Upper lobe of right lung (tissue), 1 donor: Measurements from ENCODE around the gene REXO5. TPM values are rescaled to one million over a fixed set of nuclear protein-coding genes. Genes with fewer than 3 reads are reported as not detected.

Source experiments
- ATAC-seq: fragments of 200-7000 bp; cut with Tn5 transposase; one replicate; pipeline ENCODE4 v1.9.1; 2020; ENCODE audit warnings: mild to moderate bottlenecking, moderate library complexity
- DNase-seq: peaks from one replicate; pipeline ENCODE4 v3.0.0-alpha.2; 2020
- H3K27ac ChIP-seq: fragments of 200-600 bp; one replicate; pipeline ENCODE4 v1.8.0; 2022
- H3K27me3 ChIP-seq: fragments of 200-600 bp; one replicate; pipeline ENCODE4 v1.8.0; 2022; ENCODE audit warnings: mild to moderate bottlenecking
- H3K36me3 ChIP-seq: fragments of 200-600 bp; one replicate; pipeline ENCODE4 v1.8.0; 2022
- H3K4me1 ChIP-seq: fragments of 200-600 bp; one replicate; pipeline ENCODE4 v1.8.0; 2022
- H3K4me3 ChIP-seq: fragments of 200-600 bp; one replicate; pipeline ENCODE4 v1.8.0; 2022; ENCODE audit warnings: mild to moderate bottlenecking
- H3K9me3 ChIP-seq: fragments of 200-600 bp; one replicate; pipeline ENCODE4 v1.8.0; 2022
- CTCF ChIP-seq: fragments of 200-600 bp; IDR thresholded peaks from one replicate; pipeline ENCODE4 v1.8.0; 2022; ENCODE audit warnings: antibody characterized with exemption
- intact Hi-C: fragments of 100-400 bp; cut with DNase I; formaldehyde crosslinking; loops from one replicate; pipeline ENCODE4 v1.11.0; 2022
- total RNA-seq: library from RNA; stranded (reverse); fragmentation: NEBNext Ultra II Directional; extraction: Animal tissue kit (Norgen Biotek cat#: 25700); gene quantifications from one replicate; pipeline ENCODE4 v1.2.1, GENCODE V29; 2021
- donor health status: DM: no; HTN: yes; CAD: no; lungs with severe emphysema.

Gene REXO5
- total RNA-seq, 1 donor from 2014 or later, result 1.4 TPM

- TF ChIP-seq CTCF, result peak; percentile 99
- DNase-seq, result peak; percentile 72
These were observed 43.5 kb downstream of the REXO5 start for GRCh38 chr16:20849589-20850390.

GRCh38 chr16:20850981-20851380 lies 44.7 kb downstream of the REXO5 start:
- Histone ChIP-seq H3K27me3 (no peaks in the 10 kb centered on the region), H3K4me3 (no peak overlapping the region), H3K4me1 (peaks cover 52% of the 10 kb centered on the region), H3K9me3 (no peaks in the 10 kb centered on the region), H3K27ac (peak overlapping the region; percentile 89), H3K36me3 (no peaks in the 10 kb centered on the region)
- intact Hi-C loops, result no loop called here
- DNase-seq (no peak), ATAC-seq (peak; percentile 36)
- TF ChIP-seq CTCF, result no peak

More at GRCh38 chr16:20849589-20850390, 43.5 kb downstream of the REXO5 start:
- Histone ChIP-seq H3K9me3 (no peaks in the 10 kb centered on the region), H3K4me1 (peaks cover 56% of the 10 kb centered on the region), H3K4me3 (no peak overlapping the region), H3K36me3 (no peaks in the 10 kb centered on the region), H3K27ac (peak overlapping the region; percentile 89), H3K27me3 (no peaks in the 10 kb centered on the region)
- intact Hi-C loops, result loop anchor here (5.0 kb wide), 1 partner anchor 238 kb away; no protein-coding TSS in a partner anchor
- ATAC-seq, result peak; percentile 81

GRCh38 chr16:20851601-20852000 lies 45.3 kb downstream of the REXO5 start:
- H3K27ac ChIP-seq, result peak overlapping the region; percentile 89
- TF ChIP-seq CTCF, result no peak

GRCh38 chr16:20853143-20853542 lies 46.8 kb downstream of the REXO5 start:
- no peak for TF ChIP-seq CTCF
- Histone ChIP-seq H3K4me1 (peaks cover 59% of the 10 kb centered on the region), H3K36me3 (no peaks in the 10 kb centered on the region), H3K9me3 (no peaks in the 10 kb centered on the region), H3K4me3 (no peak overlapping the region), H3K27ac (peak overlapping the region; percentile 89), H3K27me3 (no peaks in the 10 kb centered on the region)
- intact Hi-C loops, result no loop called here
- no peak for ATAC-seq
- DNase-seq, result no peak

More at GRCh38 chr16:20851601-20852000, 45.3 kb downstream of the REXO5 start:
- Histone ChIP-seq H3K4me1 (peaks cover 55% of the 10 kb centered on the region), H3K27me3 (no peaks in the 10 kb centered on the region), H3K9me3 (no peaks in the 10 kb centered on the region), H3K4me3 (no peak overlapping the region), H3K36me3 (no peaks in the 10 kb centered on the region)
- intact Hi-C loops, result no loop called here
- peak; percentile 83 for DNase-seq
- peak; percentile 90 for ATAC-seq

GRCh38 chr16:20853981-20854620 lies 47.8 kb downstream of the REXO5 start:
- peaks cover 61% of the 10 kb centered on the region for H3K4me1 ChIP-seq
- peaks cover 2% of the 10 kb centered on the region for H3K36me3 ChIP-seq
- no peaks in the 10 kb centered on the region for H3K27me3 ChIP-seq
- no peak overlapping the region for H3K27ac ChIP-seq
- H3K9me3 ChIP-seq, result no peaks in the 10 kb centered on the region
- intact Hi-C loops, result no loop called here
- no peak for TF ChIP-seq CTCF
- DNase-seq (no peak), ATAC-seq (no peak)
- H3K4me3 ChIP-seq, result no peak overlapping the region
